NCI-H748 (cell line): ENCODE data around the gene WWP2.
"Not testable (repeated sequence)": the region's sequence is repeated elsewhere in the genome, so short reads cannot be mapped to it uniquely, and the experiment has no call there.

Experiments
- DNase-seq: peaks from one replicate; lab custom pipeline; 2025; ENCODE audit not compliant: unreplicated experiment; lab: John Stamatoyannopoulos, UW

The WWP2 gene

DNA sequence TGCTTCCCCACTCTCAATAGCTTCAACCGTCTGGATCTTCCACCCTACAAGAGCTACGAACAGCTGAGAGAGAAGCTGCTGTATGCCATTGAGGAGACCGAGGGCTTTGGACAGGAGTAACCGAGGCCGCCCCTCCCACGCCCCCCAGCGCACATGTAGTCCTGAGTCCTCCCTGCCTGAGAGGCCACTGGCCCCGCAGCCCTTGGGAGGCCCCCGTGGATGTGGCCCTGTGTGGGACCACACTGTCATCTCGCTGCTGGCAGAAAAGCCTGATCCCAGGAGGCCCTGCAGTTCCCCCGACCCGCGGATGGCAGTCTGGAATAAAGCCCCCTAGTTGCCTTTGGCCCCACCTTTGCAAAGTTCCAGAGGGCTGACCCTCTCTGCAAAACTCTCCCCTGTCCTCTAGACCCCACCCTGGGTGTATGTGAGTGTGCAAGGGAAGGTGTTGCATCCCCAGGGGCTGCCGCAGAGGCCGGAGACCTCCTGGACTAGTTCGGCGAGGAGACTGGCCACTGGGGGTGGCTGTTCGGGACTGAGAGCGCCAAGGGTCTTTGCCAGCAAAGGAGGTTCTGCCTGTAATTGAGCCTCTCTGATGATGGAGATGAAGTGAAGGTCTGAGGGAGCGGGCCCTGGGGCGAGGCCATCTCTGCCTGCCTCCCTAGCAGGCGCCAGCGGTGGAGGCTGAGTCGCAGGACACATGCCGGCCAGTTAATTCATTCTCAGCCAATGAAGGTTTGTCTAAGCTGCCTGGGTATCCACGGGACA, 177.9 kb downstream of the WWP2 start:
- DNase-seq = no peak

DNA sequence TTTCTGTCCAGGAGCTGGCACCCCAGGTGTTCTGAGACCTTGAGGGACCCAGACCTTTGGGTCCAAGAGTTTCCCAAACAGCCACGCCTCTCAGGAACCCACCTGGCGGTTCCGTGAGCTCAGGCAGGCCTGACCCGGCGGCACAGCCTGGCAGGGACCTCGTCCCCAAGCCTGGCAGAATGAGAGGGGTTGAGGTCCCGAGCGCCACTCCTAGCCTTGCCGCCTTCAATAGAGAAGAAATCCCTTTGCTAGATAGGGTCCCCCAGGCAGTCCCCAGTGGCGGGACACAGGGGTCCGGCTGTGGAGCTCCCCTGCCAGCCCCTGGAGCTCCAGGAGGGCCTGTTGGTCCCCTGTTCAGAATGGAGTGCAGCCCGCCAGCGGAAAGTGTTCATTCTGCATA, 178.5 kb downstream of the WWP2 start:
- no peak for DNase-seq

DNA sequence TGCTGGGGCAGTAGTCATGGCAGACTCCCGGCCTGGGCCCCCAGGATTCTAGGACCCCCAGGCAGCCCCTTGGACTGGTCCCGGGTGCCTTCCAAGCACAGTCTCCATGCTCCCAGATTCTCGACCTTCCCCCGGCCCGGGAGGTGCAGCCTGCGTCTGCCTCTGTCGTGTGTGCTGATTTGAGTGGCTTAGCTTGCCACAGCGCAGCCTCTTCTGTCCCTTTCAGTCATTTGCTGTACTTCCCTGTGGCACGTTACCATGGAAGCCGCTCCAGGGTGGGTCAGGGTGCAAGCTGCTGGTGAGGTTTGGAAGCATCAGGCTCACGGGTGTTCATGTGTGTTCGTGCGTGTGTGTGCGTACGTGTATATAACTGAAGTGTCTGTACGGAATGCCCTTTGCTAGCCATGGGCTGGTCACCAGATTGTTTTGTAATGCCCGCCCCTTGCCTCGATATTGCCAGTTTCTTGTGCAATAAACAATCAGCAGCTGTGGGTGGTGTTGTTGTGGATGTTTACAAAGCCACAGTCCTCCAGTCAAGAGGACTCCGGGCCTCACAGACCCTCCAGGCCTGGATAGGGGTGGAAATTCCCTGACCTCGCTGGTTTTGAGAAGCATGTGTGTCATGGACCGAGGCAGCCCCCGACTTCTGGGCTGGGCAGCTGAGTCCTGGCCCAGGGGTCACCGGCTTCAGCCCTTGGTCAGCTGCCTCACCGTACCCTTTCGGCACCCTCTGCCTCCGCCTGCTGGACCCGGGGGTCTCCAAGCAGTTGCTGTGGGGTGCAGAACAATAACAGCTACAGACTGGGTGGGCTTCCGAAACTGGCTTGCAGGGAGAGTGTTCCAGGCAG, 179.3 kb downstream of the WWP2 start:
- no peak for DNase-seq

DNA sequence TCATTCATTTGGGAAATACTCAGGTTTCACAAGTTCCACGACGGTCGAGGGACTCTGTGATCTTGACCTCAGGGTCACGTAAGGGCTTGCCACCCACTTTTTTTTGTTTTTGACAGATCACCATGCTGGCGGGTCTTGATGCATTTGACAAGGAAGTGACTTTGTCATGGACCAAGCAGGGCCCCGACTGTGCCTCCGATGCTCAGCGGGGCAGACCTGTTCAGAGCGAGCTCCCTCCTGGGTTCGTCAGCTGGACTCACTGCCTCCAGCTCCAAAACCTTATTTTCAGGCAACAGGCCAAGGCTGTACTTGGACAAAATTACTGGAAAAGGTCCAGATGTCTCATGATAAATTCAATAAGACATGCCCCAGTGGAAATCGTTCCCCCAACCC, 180.0 kb downstream of the WWP2 start:
- DNase-seq = no peak

DNA sequence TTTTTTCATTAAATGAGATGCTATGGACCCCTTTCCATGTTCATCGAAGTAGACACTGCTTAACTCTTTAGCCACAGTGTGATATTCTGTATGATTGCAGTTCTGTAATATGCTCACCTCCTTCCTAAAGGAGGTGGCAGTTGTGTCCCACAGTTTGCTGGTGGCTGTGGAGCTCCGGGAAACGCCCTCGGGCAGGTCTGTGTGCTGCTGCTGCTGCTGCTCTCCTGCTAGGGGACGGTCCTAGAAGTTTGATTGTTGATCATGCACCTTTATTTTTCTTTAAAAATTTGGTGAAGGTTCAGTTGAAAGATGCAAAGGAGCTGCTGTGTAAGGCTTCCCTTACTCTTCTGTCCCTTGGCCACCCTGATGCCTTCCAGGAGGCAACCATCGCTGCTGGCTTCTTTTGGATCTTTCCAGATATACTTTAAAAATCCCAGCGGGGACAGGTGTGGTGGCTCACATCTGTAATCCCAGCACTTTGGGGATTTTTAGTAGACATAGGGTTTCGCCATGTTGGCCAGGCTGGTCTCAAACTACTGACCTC, 180.6 kb downstream of the WWP2 start:
- no peak for DNase-seq

DNA sequence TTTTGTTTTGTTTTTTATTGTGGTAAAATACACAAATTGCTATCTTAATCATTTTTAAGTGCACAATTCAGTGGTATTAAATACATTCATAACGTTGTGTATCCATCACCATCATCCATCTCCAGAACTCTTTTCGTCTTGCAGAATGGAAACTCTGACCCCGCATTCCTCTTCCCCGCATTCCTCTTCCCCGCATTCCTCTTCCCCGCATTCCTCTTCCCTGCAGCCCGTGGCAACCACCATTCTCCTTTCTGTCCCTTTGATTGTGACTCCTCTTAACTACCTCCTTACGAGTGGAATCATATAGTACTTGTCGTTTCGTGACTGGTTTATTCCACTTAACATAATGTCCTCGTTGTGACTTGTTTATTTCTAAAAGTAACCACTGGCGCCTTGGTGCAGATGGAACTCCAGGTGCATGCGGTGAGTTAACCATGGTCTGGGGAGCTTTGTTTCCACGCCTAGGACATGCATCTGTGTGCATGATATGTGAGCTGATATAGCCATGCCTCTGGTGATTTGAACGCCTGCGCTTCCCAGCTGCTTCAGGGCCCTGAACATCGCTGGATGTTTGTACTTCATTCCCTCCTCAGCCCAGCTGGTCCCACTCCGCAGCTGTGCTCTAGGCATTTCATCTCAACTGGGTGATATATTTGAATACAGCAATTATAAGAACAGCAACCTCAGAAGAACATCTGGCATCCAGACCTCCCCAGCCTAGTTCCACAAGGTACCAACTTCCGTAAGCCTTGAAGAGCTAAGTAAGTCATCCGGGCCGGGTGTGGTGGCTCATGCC, 181.3 kb downstream of the WWP2 start:
- not testable (repeated sequence) for DNase-seq

DNA sequence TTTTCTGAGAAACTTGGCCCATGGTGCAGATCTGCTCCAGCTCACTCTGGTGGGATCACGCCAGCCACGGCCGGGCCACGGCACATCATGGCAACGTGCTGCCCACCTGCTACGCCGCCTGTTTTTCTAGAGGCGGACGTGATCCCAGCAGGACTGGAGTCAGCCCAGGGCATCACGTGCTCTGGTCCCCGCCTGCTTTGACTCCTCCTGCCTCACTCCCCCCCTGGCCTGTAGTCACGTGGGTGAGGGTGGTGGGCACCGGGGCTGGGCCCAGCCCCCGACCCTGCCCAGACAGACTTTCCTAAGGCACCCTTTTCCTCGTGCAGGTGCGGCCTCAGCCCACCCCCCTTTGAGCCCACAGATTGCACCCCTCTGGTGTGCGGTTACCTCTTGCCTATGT, 188.3 kb downstream of the WWP2 start:
- not testable (repeated sequence) for DNase-seq

DNA sequence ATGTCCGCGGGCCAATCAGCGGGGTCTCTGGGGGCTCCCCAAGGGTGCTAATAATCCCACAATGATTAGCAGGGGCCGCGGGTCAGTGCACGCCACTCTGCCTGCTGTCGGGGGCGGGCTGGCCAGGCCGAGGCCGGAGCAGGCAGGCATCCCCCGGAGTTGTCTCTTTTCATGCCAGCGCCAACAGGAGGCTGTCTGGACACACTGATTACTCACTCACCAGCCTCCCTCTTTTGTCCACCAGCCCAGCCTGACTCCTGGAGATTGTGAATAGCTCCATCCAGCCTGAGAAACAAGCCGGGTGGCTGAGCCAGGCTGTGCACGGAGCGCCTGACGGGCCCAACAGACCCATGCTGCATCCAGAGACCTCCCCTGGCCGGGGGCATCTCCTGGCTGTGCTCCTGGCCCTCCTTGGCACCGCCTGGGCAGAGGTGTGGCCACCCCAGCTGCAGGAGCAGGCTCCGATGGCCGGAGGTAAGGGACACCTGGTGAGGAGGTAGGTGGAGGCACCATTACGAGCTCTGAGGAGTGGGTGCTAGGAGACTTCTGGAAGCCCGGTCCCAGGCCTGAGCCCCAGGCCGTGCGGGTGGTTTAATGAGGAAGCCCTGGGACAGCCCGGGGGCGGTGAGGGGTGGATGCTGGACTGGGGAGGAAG, 189.0 kb downstream of the WWP2 start, which contains the start of gene CLEC18A:
Gene CLEC18A (plus strand): TSS at position 318 of the 655 bp plus-strand sequence. CDS start 33 bp downstream, at position 351.
- DNase-seq = not testable (repeated sequence)

DNA sequence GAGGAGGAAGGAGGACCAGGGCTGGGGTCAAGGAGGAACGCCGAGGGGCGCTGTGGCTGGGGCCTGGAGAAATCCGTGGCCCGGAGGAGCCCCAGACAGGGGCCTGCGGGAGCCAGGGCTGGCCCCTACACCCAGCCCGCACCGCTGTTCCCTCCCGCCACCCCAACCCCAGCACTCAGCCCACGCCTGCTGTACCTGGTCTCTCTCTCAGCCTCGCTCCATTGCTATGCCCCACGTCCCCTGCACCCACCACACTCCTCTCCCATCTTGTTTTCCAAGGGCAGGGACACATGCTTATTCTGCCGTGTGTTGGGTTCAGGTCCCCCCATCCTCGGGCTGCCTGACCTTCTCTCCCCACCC, 189.5 kb downstream of the WWP2 start:
- not testable (repeated sequence) for DNase-seq

DNA sequence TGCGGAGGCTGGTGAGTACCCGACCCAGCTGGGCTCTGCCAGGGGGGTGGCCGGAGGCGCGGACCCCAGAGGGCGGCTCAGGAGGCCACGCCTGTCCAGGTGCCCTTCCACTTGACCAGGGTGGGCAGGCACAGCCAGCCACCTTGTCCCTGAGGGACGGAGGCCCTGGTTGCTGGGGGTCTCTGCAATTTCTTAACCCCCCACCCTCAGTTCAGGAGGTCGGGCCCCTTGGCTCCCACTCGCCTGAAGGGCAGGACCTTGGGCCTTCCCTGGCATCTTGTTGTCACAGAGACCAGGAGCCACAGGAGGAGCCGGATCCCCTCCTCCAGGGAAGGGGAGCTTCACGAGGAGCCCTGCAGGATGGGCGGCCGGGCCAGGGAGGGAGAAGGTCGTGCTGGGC, 190.0 kb downstream of the WWP2 start:
- DNase-seq = not testable (repeated sequence)

DNA sequence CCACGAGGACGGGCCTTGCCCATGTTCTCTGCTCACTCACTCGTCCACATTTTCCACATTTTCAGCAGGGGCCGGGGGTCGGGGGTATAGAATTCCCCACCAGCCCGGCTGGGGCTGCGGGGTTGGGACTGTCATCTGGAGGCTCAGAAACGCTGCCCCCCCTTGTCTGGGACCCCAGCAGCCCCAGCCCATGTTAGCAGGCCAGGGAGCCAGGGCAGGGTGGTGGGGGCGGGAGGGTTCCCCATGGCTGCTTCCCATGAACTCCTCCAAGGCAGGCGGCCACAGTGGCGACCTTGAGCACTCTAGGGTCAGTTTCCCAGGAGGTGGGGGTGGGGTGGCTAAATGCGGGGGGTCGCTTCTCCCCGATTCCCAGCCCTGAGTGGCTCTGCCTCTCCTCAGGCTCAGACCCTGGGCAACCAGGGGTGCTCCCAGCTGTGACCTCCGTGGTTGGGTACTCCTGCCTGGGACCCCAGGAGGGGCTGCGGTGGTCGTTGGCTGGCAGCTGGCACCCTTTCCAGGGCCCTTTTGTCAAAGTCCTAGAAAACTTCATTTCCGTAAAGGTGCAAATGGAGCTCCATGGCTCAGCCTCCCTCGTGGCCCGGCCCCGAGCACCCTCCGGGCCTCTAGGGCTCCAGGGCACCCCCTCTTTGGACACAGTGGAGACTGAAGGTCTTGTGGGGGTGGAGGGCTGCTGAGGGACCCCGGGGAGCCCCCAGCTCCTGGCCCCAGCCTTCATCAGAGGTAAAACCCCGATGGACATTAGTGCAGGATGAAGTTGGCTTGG, 190.6 kb downstream of the WWP2 start:
- DNase-seq = not testable (repeated sequence)

DNA sequence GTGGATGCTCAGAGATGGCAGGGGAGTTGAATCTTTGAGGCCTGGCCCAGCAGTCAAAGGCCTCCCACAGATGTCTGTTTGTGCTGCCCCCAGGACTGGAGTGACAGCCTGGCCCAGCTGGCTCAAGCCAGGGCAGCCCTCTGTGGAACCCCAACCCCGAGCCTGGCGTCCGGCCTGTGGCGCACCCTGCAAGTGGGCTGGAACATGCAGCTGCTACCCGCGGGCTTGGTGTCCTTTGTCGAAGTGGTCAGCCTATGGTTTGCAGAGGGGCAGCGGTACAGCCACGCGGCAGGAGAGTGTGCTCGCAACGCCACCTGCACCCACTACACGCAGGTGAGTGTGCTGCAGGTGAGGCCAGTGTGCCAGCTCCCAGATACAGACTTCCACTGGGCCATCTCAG, 192.1 kb downstream of the WWP2 start:
- DNase-seq = not testable (repeated sequence)

DNA sequence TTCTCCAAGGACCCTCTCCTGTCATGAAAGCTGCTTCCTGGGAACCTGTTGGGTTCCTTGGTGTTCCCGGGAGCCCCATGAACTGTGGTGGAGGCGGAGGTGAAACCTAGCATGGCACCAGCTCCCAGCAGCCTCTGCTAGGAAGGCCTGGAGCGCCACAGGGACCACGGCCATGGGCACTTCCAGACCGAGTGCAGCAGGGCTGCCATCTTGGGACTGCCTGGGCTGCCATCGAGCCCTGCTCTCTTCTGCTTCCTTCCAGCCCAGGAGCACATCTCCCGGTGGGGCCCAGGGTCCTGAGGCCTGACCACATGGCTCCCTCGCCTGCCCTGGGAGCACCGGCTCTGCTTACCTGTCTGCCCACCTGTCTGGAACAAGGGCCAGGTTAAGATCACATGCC, 201.2 kb downstream of the WWP2 start:
- DNase-seq = not testable (repeated sequence)

DNA sequence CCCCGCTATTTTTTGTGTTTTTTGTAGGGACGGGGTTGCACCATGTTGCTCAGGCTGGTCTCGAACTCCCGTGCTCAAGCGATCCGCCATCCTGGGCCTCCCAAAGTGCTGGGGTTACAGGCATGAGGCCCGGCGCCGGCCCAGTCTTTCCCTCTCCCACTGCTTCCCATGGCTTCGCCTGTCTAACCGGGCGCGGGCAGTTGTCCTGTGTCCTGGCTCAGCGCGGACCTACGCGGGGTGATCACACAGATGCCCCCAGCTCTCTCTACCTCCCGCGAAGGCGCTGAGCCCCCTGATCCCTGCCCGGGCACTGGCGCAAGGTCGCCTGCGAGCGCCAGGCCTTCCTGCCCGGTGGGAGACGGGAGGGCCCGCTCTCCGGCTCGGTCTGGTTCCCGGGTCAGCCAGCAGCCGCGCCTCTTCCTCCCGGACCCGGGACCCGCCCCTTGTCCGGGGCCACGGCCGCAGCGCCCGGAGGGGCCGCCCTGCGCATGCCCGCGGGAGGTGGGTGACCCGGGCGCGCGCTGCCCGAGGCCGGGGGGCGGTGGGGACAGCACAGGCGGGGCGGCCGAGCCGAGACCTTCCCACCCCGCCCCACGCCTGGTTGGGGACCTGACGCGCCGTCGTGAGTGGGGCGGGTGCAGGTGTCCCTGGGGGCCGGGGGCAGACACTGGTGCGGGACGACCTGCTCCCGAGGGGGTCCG, 203.0 kb downstream of the WWP2 start:
- not testable (repeated sequence) for DNase-seq

DNA sequence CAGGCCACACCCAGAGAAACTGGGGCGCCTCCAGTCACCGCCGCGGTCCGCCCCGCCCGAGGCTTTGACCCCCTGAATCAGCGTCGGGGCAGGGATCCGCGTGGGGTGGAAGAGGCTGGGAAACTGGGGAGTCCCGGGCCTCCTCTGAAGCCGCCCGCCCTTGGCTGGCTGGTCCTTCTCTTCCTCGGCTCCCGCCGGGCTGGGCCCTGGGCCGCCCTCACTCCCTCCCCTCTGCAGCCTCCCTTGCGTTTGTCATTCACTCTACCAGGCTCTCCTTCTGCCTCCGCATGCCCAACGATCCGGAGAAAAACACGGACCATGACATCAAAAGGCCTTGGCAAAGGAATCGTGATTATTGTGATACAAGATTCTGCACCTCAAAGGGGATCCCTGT, 203.5 kb downstream of the WWP2 start:
- not testable (repeated sequence) for DNase-seq

DNA sequence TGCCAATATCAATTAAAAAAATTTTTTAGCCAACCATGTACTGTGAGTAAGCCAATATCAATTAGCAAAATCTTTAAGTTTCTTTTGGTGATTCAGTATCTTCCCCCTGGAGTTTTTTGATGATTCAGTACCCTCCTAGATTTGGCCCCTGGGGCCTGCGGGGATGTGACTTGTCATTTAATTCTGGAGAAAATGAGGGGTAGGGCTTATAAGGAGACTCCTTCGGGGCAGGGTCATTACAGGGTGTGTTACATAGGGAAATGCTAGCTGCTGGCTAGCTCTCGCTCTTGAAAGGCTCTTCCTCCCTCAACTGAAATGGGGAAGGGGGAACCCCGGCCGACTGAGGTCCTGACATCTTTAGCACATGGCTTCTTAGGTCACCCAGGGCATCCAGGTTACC, 205.6 kb downstream of the WWP2 start:
- DNase-seq = not testable (repeated sequence)

DNA sequence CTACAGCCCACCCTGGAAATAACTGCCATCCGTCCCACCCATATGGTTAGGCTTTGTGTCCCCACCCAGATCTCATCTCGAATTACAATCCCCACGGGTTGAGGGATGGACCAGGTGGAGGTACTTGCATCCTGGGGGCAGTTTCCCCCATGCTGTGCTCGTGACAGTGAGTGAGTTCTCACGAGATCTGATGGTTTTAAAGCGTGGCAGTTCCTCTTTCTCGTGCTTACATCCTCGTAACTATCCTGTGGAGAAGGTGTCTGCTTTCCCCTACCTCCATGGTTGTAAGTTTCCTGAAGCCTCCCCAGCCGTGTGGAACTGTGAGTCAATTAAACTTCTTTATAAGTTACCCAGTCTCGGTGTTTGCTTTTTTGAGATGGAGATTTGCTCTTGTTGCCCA, 206.0 kb downstream of the WWP2 start:
- DNase-seq = not testable (repeated sequence)

DNA sequence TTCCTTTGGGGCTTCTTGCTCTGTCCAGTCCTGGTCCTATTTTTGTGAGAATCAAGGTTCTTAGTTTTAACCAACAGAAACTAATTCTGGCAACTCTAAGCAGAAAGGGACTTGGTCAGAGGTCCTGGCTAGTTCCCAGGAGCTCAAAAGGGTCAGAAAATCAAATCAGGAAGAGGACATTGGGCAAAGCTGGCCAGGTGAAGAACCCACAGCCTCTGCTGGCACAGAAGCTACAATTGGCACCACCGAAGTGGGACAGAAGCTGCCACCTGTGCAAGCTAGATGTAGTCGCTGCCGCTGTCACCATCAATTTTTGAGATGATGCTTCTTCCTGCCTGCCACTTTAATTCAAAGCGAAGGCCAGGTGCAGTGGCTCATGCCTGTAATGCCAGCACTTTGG, 207.5 kb downstream of the WWP2 start:
- not testable (repeated sequence) for DNase-seq

DNA sequence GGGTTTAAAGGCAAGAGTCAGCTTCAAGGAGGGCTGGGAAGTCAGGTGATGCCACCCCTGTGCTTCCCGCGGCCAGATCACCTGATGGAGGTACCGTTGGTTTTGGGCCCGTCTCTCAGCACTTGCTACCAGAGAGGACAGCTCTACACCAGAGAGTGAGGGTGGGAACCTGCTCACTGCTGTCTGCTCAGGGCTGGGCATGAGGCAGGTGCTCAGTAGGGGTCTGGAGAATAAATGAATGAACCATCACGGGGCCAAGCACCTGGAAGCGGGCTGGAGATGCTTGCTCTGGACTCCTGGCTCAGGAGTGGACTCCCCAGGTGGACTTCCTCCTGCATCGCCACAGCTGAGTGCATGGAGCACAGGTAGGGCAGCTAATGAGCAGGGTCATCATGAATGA, 210.0 kb downstream of the WWP2 start:
- not testable (repeated sequence) for DNase-seq
